ENCODE results near the gene TTC8. TPM values are rescaled to one million over a fixed set of nuclear protein-coding genes. Genes with fewer than 3 reads are reported as not detected.
A peak's percentile ranks its signal among the peaks of the same experiment; 100 is the strongest.

Gene TTC8
- total RNA-seq, 3 donors from 2014 or later, result 18.9 to 58.2 (median 44.6) TPM

DNA sequence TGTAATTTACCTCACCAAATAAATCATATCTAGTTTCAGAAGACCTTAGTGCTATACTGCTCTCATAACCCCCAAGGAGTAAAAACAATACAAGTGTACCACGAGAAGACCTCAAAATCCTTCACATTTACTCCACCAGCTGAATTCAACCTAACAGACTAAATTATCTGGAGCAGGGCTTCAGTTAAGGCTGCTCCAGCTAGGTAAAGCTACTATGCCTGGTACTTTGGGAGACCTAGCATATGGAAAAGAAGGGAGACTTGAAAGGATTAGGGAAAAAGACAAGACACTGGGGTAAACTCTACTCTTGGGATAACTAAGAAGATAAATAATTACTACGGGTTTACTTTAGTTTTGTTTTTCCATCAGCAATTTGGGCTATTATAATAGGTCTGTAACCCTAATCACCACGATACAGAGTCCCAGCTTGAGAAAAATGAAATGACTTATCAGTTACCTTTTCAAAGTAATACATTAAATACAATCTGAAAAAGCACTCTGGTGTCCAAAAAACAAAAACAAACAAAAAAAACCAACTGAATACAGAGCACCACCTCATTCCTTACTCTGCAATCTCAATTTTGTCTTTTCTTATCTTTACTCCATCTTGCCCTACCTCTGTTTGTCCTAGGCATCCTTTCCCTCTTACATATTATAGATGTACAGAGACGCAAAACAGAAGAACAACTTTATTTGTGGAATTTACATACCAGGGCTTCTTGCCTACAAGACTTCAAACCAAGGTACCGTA is 33.8 kb upstream of the TTC8 start:
- Histone ChIP-seq H3K27me3 (no peaks in the 10 kb centered on the region), H3K4me3 (no peak overlapping the region), H3K4me1 (no peaks in the 10 kb centered on the region), H3K27ac (no peak overlapping the region), H3K36me3 (no peaks in the 10 kb centered on the region), H3K9me3 (no peaks in the 10 kb centered on the region)
- no peak for TF ChIP-seq POLR2AphosphoS5 (IDR thresholded peaks at IDR 0.05)
- no peak for TF ChIP-seq POLR2A (IDR thresholded peaks at IDR 0.05)
- TF ChIP-seq, protein P1, sequence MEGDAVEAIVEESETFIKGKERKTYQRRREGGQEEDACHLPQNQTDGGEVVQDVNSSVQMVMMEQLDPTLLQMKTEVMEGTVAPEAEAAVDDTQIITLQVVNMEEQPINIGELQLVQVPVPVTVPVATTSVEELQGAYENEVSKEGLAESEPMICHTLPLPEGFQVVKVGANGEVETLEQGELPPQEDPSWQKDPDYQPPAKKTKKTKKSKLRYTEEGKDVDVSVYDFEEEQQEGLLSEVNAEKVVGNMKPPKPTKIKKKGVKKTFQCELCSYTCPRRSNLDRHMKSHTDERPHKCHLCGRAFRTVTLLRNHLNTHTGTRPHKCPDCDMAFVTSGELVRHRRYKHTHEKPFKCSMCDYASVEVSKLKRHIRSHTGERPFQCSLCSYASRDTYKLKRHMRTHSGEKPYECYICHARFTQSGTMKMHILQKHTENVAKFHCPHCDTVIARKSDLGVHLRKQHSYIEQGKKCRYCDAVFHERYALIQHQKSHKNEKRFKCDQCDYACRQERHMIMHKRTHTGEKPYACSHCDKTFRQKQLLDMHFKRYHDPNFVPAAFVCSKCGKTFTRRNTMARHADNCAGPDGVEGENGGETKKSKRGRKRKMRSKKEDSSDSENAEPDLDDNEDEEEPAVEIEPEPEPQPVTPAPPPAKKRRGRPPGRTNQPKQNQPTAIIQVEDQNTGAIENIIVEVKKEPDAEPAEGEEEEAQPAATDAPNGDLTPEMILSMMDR (IDR thresholded peaks at IDR 0.05), result no peak
- intact Hi-C loops (cut with DNase I; ENCODE audit: low total_unique reads), result no loop called here
- DNase-seq (ENCODE audit: low spot score in 2 of 2), result no peak

DNA sequence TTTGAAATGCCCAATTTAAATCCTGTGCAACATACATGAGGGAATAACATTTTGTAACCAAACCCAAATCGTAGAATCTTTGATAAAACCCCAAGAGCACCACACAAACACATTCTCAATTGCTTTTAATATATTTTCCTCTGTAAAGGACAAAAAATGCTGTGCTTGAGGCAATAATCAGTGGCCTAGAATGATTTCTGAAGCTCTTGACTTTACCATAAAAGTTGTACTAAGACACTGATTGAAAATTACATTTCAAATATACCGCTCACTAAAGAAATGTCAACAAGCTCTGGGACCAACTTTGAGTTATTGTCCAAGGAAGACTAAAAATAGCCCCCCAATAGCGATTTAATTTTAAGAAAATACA is 33.2 kb upstream of the TTC8 start:
- H3K27me3 ChIP-seq, result no peaks in the 10 kb centered on the region
- H3K9me3 ChIP-seq, result no peaks in the 10 kb centered on the region
- no peak overlapping the region for H3K27ac ChIP-seq
- TF ChIP-seq, protein P1 (IDR thresholded peaks at IDR 0.05), result no peak
- TF ChIP-seq POLR2A (IDR thresholded peaks at IDR 0.05) (no peak), POLR2AphosphoS5 (IDR thresholded peaks at IDR 0.05) (no peak)
- no peaks in the 10 kb centered on the region for H3K36me3 ChIP-seq
- H3K4me1 ChIP-seq, result no peaks in the 10 kb centered on the region
- H3K4me3 ChIP-seq, result peak overlapping the region in 1 of 3 donors; percentile 70
- DNase-seq (ENCODE audit: low spot score in 2 of 2), result no peak
- intact Hi-C loops (cut with DNase I; ENCODE audit: low total_unique reads), result no loop called here

DNA sequence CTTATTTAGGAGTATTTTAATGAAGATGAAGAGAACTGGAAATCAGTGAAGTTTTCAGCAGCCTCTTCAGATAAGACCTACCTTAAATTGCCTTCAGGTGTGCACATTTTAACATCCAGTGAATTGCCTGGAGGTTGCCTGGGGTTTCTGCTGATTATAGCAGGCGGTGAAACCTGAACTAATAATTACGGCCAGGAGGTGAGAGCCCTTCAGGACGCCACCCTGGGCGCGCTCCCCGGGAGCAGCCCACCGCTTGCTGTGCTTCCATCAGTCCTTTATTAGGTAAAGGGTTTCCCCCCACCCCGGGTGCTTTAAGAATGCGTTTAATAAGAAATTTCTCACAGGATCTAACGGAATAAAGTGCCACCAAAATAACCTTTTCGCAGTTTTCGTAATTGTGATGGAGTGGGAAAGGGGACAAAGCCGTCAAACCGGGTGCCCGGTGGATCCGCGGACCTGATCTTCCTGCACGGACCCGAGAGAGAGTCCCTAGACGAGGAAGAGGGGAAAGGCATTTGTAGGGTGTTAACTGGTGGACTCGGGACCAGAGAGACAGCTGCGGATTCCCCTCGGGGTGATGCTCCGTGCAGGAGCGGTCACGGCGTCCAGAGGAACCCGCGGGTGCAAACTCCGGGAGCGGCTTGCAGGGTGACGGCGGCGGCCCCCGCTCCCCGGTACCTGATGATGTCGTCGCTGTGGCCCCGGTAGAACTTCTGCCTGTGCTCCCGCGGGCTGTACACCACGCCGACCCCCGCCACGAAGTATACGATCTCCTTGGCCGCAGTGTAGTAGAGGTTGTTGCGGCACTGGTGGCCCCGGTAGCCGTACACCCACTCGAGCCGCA is 32.6 kb upstream of the TTC8 start:
- no peaks in the 10 kb centered on the region for H3K27me3 ChIP-seq
- H3K36me3 ChIP-seq, result no peaks in the 10 kb centered on the region
- peak overlapping the region; percentile 45 to 73 (median 70) for H3K4me3 ChIP-seq
- no peaks in the 10 kb centered on the region for H3K4me1 ChIP-seq
- TF ChIP-seq, protein P1 (IDR thresholded peaks at IDR 0.05), result no peak
- TF ChIP-seq POLR2A (IDR thresholded peaks at IDR 0.05) (no peak), POLR2AphosphoS5 (IDR thresholded peaks at IDR 0.05) (no peak)
- intact Hi-C loops (cut with DNase I; ENCODE audit: low total_unique reads), result no loop called here
- H3K9me3 ChIP-seq, result no peaks in the 10 kb centered on the region
- peak overlapping the region; percentile 73 to 83 for H3K27ac ChIP-seq
- DNase-seq (ENCODE audit: low spot score in 2 of 2), result no peak

DNA sequence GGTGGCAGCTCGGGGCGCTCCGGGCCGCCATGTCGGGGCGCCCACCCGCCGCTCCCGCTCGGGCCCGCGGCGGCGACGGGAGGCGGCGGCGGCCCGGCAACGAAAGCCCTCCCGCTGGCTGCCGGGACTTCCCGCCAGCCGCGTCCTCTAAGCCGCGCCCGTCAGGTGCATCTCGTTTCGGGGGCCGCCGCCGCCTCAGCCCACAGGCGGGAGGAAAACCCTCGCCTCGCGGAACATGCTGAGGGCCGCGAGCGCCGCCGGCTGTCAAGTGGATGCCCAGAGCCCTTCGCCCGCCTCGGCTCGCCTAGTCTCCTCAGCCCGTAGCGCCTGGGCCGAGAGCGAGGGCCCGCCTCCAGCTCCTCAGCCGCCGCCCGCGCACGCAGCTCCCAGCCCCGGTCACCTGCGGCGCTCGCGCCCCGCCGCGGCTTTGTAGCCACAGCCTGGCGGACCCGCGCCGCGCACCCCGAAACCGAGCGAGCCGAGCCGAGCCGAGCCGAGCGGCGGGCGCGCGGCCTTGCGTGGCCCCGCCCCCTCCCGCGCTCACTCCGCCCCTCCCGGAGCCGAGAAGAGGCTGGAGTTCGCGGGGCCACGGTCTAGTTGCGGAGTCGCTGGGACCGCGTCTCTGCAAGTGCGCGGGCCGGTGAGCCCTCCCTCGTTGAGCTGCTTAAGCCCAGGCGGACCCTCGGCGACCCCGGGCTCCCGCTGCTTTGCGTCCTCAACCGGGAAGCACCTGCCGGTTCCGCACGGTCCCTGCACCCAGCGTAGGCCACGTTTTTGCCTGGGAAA is 31.8 kb upstream of the TTC8 start, which contains the start of gene EML5:
Gene EML5 (minus strand): TSS at position 481 of the 786 bp plus-strand sequence. CDS start 450 bp downstream, at position 31.
- no peaks in the 10 kb centered on the region for H3K9me3 ChIP-seq
- H3K4me1 ChIP-seq, result no peaks in the 10 kb centered on the region
- no peaks in the 10 kb centered on the region for H3K27me3 ChIP-seq
- peak; percentile 75 to 84 for DNase-seq (ENCODE audit: low spot score in 2 of 2)
- H3K4me3 ChIP-seq, result peak within 1 kb of the TSS; percentile 45 to 73 (median 70)
- peak within 1 kb of the TSS; percentile 73 to 83 for H3K27ac ChIP-seq
- TF ChIP-seq POLR2AphosphoS5 (IDR thresholded peaks at IDR 0.05) (no peak), POLR2A (IDR thresholded peaks at IDR 0.05) (no peak)
- TF ChIP-seq, protein P1 (IDR thresholded peaks at IDR 0.05), result peak; percentile 52 to 64 (median 54)
- intact Hi-C loops (cut with DNase I; ENCODE audit: low total_unique reads), result no loop called here
- no peaks in the 10 kb centered on the region for H3K36me3 ChIP-seq
